K562 (cell line): Measurements from ENCODE around the gene EFS.

Experiments
- BACH1 ChIP-seq: fragments of 200-800 bp; sonication (Bioruptor generic); IDR thresholded peaks from 2 replicates; pipeline ENCODE4 v1.6.1; 2016; ENCODE audit warnings: missing genetic modification characterization, missing compliant biosample characterization
- CTCF ChIP-seq, 3 experiments: IDR thresholded peaks in 2 of 3; conservative IDR thresholded peaks in 1 of 3; 2 replicates each; pipeline ENCODE4 v1.5.1; 2011 to 2012; ENCODE audit warnings: low read length in 3 of 3, mild to moderate bottlenecking in 3 of 3, control low read depth in 2 of 3, improper control_type of control experiment in 1 of 3, inconsistent platforms in 1 of 3, low read depth in 1 of 3, mixed read lengths in 1 of 3, moderate library complexity in 1 of 3; ENCODE audit not compliant: insufficient read depth in 2 of 3
- TCF7L2 ChIP-seq: fragments of 150-350 bp; IDR thresholded peaks from 2 replicates; pipeline ENCODE4 v1.6.1; 2016; ENCODE audit warnings: low read depth, mild to moderate bottlenecking, low read length, moderate library complexity
- THAP7 ChIP-seq: fragments of 250-450 bp; sonication (Bioruptor Pico); IDR thresholded peaks from 2 replicates; pipeline ENCODE4 v1.5.0; 2021
- ZBTB8A ChIP-seq: fragments of 450-650 bp; IDR thresholded peaks from 2 replicates; pipeline ENCODE4 v1.6.1; 2018; ENCODE audit warnings: mild to moderate bottlenecking, moderate library complexity; ENCODE audit not compliant: partially characterized antibody
- ZNF274 ChIP-seq: IDR thresholded peaks from 2 replicates; pipeline ENCODE4 v1.6.1; 2011; ENCODE audit warnings: low read depth, mild to moderate bottlenecking, low read length, moderate library complexity, borderline replicate concordance

DNA sequence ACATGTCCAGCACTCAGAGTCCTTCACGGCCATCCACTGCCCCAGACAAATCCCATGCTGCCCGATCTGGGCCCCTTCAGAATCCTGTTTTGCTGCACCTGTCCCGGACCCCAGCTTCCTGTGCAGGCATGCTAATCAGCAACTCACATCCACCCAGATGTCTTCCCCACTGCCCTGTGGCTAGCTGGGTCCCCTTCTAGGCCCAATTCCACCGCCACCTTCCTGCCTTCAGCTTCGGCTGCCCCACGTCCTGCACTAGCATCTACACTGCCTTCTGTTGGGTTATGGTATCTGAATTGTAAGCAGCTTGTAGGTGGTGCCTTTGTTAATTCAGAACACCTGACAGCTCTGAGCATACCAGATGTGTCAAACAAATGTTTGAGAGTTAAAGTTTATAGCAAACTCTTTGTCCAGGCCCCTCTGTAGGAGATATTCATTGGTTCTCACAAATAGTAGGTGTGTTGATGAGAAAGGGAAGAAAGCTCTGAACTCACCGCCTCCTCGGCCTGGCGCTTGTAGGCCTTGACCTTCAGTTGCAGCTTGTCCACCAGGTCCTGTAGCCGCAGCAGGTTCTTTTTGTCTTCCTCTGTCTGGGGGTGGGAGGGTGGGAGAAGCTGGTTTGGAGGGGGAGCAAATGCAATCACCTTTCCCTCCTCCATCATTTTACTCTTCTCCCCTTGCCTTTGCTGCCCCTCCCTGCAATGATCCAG, 17.9 kb upstream of the EFS start:
- TF ChIP-seq TCF7L2, result no peak
- TF ChIP-seq ZNF274, result no peak
- no peak for TF ChIP-seq CTCF (IDR thresholded peaks at IDR 0.05 in 2 of 3, conservative IDR thresholded peaks at IDR 0.05 in 1 of 3; ENCODE audit: insufficient read depth in 2 of 3, low read depth in 1 of 3, low read length in 3 of 3)
- no peak for TF ChIP-seq BACH1 (tag)
- no peak for TF ChIP-seq THAP7 (CRISPR knock-in tag)
- TF ChIP-seq ZBTB8A, result no peak
